Lung (tissue), 12 donors: Measurements from ENCODE around the gene EFNA2. TPM values are rescaled to one million over a fixed set of nuclear protein-coding genes. Genes with fewer than 3 reads are reported as not detected.

Experiments
- ATAC-seq: fragments of 200-7000 bp; cut with Tn5 transposase; one replicate; pipeline ENCODE4 v1.9.1; 2020; ENCODE audit warnings: moderate number of reproducible peaks; ENCODE audit not compliant: insufficient read depth, low FRiP score
- DNase-seq, 3 donors: peaks; one replicate each; pipeline ENCODE4 v3.0.0-alpha.2; 2013 to 2017
- H3K27ac ChIP-seq, 2 donors: one replicate each; pipeline ENCODE4 v1.5.1; 2013; ENCODE audit warnings: mild to moderate bottlenecking in 2 of 2, moderate library complexity in 2 of 2, control low read depth in 1 of 2, inconsistent platforms in 1 of 2, low read depth in 1 of 2, low read length in 1 of 2
- H3K27me3 ChIP-seq, 3 donors: one replicate each; pipeline ENCODE4 v1.5.1; 2013; ENCODE audit warnings: low read length in 2 of 3; ENCODE audit not compliant: control insufficient read depth in 3 of 3, insufficient read depth in 3 of 3
- H3K36me3 ChIP-seq, 4 donors: one replicate each; pipeline ENCODE4 v1.5.1; 2013; ENCODE audit warnings: low read length in 4 of 4, mild to moderate bottlenecking in 1 of 4, moderate library complexity in 1 of 4; ENCODE audit not compliant: control insufficient read depth in 4 of 4, insufficient read depth in 4 of 4
- H3K4me1 ChIP-seq, 5 donors: one replicate each; pipeline ENCODE4 v1.5.1; 2013; ENCODE audit warnings: low read length in 5 of 5, mild to moderate bottlenecking in 2 of 5, moderate library complexity in 1 of 5; ENCODE audit not compliant: control insufficient read depth in 5 of 5, insufficient read depth in 5 of 5
- H3K4me3 ChIP-seq: one replicate; pipeline ENCODE4 v1.5.1; 2013; ENCODE audit warnings: mild to moderate bottlenecking, control low read depth, moderate library complexity
- H3K9ac ChIP-seq, 2 donors: one replicate each; pipeline ENCODE4 v1.5.1; 2013; ENCODE audit warnings: low read length in 2 of 2, control low read depth in 1 of 2; ENCODE audit not compliant: insufficient read depth in 1 of 2
- H3K9me3 ChIP-seq, 4 donors: one replicate each; pipeline ENCODE4 v1.5.1; 2013; ENCODE audit warnings: low read length in 3 of 4, mild to moderate bottlenecking in 1 of 4, moderate library complexity in 1 of 4; ENCODE audit not compliant: control insufficient read depth in 4 of 4, insufficient read depth in 3 of 4
- CTCF ChIP-seq: IDR thresholded peaks from 2 replicates; pipeline ENCODE4 v1.5.1; 2012; ENCODE audit warnings: mild to moderate bottlenecking; ENCODE audit errors: control extremely low read depth, extremely low read depth
- WGBS, 2 donors: extraction: QIAGEN DNeasy Blood & Tissue Kit; methylation state at CpG; one replicate each; pipeline ENCODE4 v1.1.7; 2013; 5-methylcytosine and 5-hydroxymethylcytosine counted together
- polyA plus RNA-seq, 2 donors: library from polyadenylated mRNA; stranded (reverse); fragments of 200-250 nt; gene quantifications; one replicate each; pipeline ENCODE4 v1.2.1, GENCODE V29; 2013
- total RNA-seq, 2 donors: library from RNA; depleted of rRNA in 1 of 2; stranded (reverse); fragments of >200 nt in 1 of 2; gene quantifications; one replicate each; pipeline ENCODE4 v1.2.1, GENCODE V29; 2014 to 2021
- donor health status: control.
- donor health status: control.
- donor health status: Bipolar disorder and iron deficiency.
- donor health status: healthy.
- donor health status: DM: yes; HTN: yes; CAD: no.

EFNA2 gene
- total and polyA plus RNA-seq, 4 donors, result 0.37 TPM; not detected in 3

- H3K9me3 ChIP-seq, result no peaks in the 10 kb centered on the region
- DNase-seq (no peak), ATAC-seq (no peak)
- 69 to 82% methylated on average over 26 to 28 of the region's 28 CpGs for WGBS, 2 donors
- H3K4me1 ChIP-seq, result no peaks in the 10 kb centered on the region
- no peak overlapping the region for H3K4me3 ChIP-seq
- no peak for TF ChIP-seq CTCF
- H3K27me3 ChIP-seq, result peaks cover 2 to 8% (median 3%) of the 10 kb centered on the region in 3 donors
- no peaks in the 10 kb centered on the region for H3K36me3 ChIP-seq
- no peak overlapping the region for H3K27ac ChIP-seq
- H3K9ac ChIP-seq, result no peak overlapping the region
These were observed 24.5 kb downstream of the EFNA2 start for GRCh38 chr19:1309977-1310852.

GRCh38 chr19:1310853-1311180, 25.1 kb downstream of the EFNA2 start:
- no peak for TF ChIP-seq CTCF
- 86 to 94% methylated on average over 18 of the region's 18 CpGs for WGBS, 2 donors
- Histone ChIP-seq H3K9ac (no peak overlapping the region), H3K4me1 (peaks cover 0 to 3% (median 0%) of the 10 kb centered on the region in 5 donors), H3K27ac (no peak overlapping the region), H3K36me3 (no peaks in the 10 kb centered on the region), H3K4me3 (no peak overlapping the region), H3K9me3 (no peaks in the 10 kb centered on the region), H3K27me3 (peaks cover 2 to 8% (median 5%) of the 10 kb centered on the region in 3 donors)
- ATAC-seq (no peak), DNase-seq (no peak)

- 64 to 71% methylated on average over 21 of the region's 21 CpGs for WGBS, 2 donors
- Histone ChIP-seq H3K9ac (no peak overlapping the region), H3K4me1 (peaks cover 0 to 8% (median 0%) of the 10 kb centered on the region in 5 donors), H3K36me3 (no peaks in the 10 kb centered on the region), H3K9me3 (peaks cover 0 to 5% (median 0%) of the 10 kb centered on the region in 4 donors), H3K4me3 (no peak overlapping the region), H3K27me3 (peaks cover 6 to 13% (median 10%) of the 10 kb centered on the region in 3 donors), H3K27ac (no peak overlapping the region)
- DNase-seq (no peak), ATAC-seq (no peak)
- TF ChIP-seq CTCF, result no peak
These were observed 25.9 kb downstream of the EFNA2 start for GRCh38 chr19:1311543-1312091.
